Thyroid gland (tissue), 4 donors: Measurements from ENCODE around the gene USP38.

ENCODE experiments used
- POLR2A ChIP-seq, 2 donors: fragments of 450-650 bp; IDR thresholded peaks; one replicate each; pipeline ENCODE4 v1.6.1; 2017; ENCODE audit warnings: antibody characterized with exemption in 2 of 2, mild to moderate bottlenecking in 2 of 2, moderate library complexity in 1 of 2
- TF ChIP-seq, protein P1 (sequence below), 6 experiments: fragments of 200-600 bp in 3 of 6; fragments of 450-650 bp in 3 of 6; sonication (generic) in 3 of 6; IDR thresholded peaks; one replicate each; pipeline ENCODE4 v1.5.1; 2016 to 2019; ENCODE audit warnings: antibody characterized with exemption in 6 of 6, mild to moderate bottlenecking in 2 of 6, inconsistent platforms in 1 of 6, moderate library complexity in 1 of 6

DNA sequence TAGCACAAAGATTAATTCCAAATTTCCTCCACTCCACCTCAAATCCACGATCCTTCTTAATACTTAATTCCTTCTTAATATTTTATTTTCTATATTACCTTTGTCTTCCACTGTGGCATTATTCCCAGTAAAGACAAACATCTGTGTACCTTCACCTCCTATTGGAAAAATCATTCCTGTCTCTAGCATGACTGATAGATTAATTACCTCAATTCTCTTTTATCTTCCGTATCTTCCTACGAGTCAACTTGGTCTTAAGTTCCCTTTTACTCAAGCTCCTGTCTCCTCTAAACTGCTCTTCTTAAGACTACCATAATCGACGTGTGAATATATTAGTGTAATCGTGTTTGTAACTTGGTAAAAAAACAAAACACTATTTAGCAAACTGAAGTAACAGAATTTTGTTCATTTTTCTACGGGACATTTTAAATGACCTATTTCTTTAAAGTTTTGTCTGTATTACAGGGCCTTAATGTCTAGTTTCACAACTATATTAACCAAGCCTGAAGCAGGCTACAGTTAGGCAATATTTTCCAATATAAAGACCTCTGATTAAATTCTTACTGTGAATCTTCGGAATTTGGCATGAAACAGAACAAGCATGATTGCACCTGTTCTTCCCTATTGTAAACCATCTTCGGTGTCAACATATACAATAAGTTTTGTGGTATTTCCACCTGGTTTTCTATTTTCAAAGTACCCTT, 1.1 kb upstream of the USP38 start:
- TF ChIP-seq, protein P1, sequence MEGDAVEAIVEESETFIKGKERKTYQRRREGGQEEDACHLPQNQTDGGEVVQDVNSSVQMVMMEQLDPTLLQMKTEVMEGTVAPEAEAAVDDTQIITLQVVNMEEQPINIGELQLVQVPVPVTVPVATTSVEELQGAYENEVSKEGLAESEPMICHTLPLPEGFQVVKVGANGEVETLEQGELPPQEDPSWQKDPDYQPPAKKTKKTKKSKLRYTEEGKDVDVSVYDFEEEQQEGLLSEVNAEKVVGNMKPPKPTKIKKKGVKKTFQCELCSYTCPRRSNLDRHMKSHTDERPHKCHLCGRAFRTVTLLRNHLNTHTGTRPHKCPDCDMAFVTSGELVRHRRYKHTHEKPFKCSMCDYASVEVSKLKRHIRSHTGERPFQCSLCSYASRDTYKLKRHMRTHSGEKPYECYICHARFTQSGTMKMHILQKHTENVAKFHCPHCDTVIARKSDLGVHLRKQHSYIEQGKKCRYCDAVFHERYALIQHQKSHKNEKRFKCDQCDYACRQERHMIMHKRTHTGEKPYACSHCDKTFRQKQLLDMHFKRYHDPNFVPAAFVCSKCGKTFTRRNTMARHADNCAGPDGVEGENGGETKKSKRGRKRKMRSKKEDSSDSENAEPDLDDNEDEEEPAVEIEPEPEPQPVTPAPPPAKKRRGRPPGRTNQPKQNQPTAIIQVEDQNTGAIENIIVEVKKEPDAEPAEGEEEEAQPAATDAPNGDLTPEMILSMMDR (IDR thresholded peaks at IDR 0.05), result no peak
- no peak for TF ChIP-seq POLR2A (IDR thresholded peaks at IDR 0.05)
